H1 (cell line): ENCODE results near the gene CFAP61. TPM values are rescaled to one million over a fixed set of nuclear protein-coding genes. Genes with fewer than 3 reads are reported as not detected.

ENCODE experiments used
- CTCF ChIA-PET: fragments of 300-600 bp; sonication (Branson Sonifier 250); formaldehyde crosslinking; loops from one replicate; lab custom pipeline; 2021; ENCODE audit not compliant: partially characterized antibody; lab: Charles Lee
- POLR2A ChIA-PET: fragments of 300-600 bp; sonication (Branson Sonifier 250); formaldehyde crosslinking; loops from one replicate; lab custom pipeline; 2021; ENCODE audit warnings: inconsistent platforms; ENCODE audit not compliant: partially characterized antibody; lab: Charles Lee
- DNase-seq, 2 experiments: peaks; one replicate each; pipeline versions ENCODE4 v3.0.0 to v3.0.0-alpha.2; 2010 to 2022; ENCODE audit warnings: low spot score in 2 of 2, low read depth in 1 of 2, mixed read lengths in 1 of 2
- FAIRE-seq: peaks from 2 replicates; lab custom pipeline; 2011; peaks lifted over from hg19 to GRCh38; lab: Jason Lieb, UNC
- H2AFZ ChIP-seq: 2 replicates; pipeline ENCODE4 v1.8.1; 2012; ENCODE audit warnings: low read length, inconsistent platforms
- H2AK5ac ChIP-seq: 2 replicates; pipeline ENCODE4 v1.6.1; 2013; ENCODE audit warnings: low read depth, low read length
- H2BK120ac ChIP-seq: replicated peaks from 2 replicates; pipeline ENCODE3; 2013; ENCODE audit warnings: low read depth, low read length, inconsistent platforms
- H2BK12ac ChIP-seq: 2 replicates; pipeline ENCODE4 v1.6.1; 2013; ENCODE audit warnings: low read depth, low read length
- H2BK15ac ChIP-seq: 2 replicates; pipeline ENCODE4 v1.6.1; 2013; ENCODE audit warnings: low read length
- H2BK20ac ChIP-seq: 2 replicates; pipeline ENCODE4 v1.6.1; 2013; ENCODE audit warnings: low read length
- H2BK5ac ChIP-seq: 2 replicates; pipeline ENCODE4 v1.6.1; 2013; ENCODE audit warnings: low read depth, low read length
- H3K14ac ChIP-seq: 2 replicates; pipeline ENCODE4 v1.6.1; 2013; ENCODE audit warnings: inconsistent platforms; ENCODE audit not compliant: insufficient read length
- H3K18ac ChIP-seq: 2 replicates; pipeline ENCODE4 v1.6.1; 2013; ENCODE audit warnings: low read length; ENCODE audit errors: extremely low read depth
- H3K23ac ChIP-seq: 2 replicates; pipeline ENCODE4 v1.6.1; 2013; ENCODE audit warnings: inconsistent platforms; ENCODE audit not compliant: insufficient read length
- H3K23me2 ChIP-seq: 2 replicates; pipeline ENCODE4 v1.6.1; 2013; ENCODE audit warnings: low read depth, low read length
- H3K27ac ChIP-seq: 2 replicates; pipeline ENCODE4 v1.6.1; 2011; ENCODE audit warnings: low read depth, low read length, inconsistent platforms
- H3K27me3 ChIP-seq, 4 experiments: replicated peaks in 1 of 4; 1 replicate in 1 of 4; 2 replicates in 3 of 4; pipeline versions ENCODE4 v1.6.1 to v1.8.1; 2011 to 2013; ENCODE audit warnings: low read length in 3 of 4, mild to moderate bottlenecking in 3 of 4, inconsistent platforms in 2 of 4, mixed read lengths in 2 of 4, moderate library complexity in 1 of 4; ENCODE audit not compliant: control insufficient read depth in 3 of 4, insufficient read depth in 3 of 4; ENCODE audit errors: extremely low read depth in 1 of 4
- H3K36me3 ChIP-seq, 4 experiments: 2 replicates each; pipeline versions ENCODE4 v1.6.1 to v1.8.1; 2011 to 2013; ENCODE audit warnings: mild to moderate bottlenecking in 4 of 4, low read length in 3 of 4, moderate library complexity in 2 of 4, control low read depth in 1 of 4, inconsistent platforms in 1 of 4; ENCODE audit not compliant: insufficient read depth in 4 of 4, control insufficient read depth in 2 of 4
- H3K4ac ChIP-seq: replicated peaks from 2 replicates; pipeline ENCODE3; 2013; ENCODE audit warnings: low read length, low read depth, mixed read lengths, inconsistent platforms; ENCODE audit not compliant: insufficient read length
- H3K4me1 ChIP-seq, 4 experiments: replicated peaks in 1 of 4; 1 replicate in 1 of 4; 2 replicates in 3 of 4; pipeline versions ENCODE4 v1.6.1 to v1.8.1; 2011 to 2013; ENCODE audit warnings: low read length in 3 of 4, inconsistent platforms in 2 of 4, mixed read lengths in 1 of 4; ENCODE audit not compliant: insufficient read depth in 4 of 4, control insufficient read depth in 3 of 4
- H3K4me2 ChIP-seq, 2 experiments: 2 replicates each; pipeline versions ENCODE4 v1.6.1 to v1.8.1; 2011 to 2013; ENCODE audit warnings: low read depth in 2 of 2, low read length in 2 of 2, control low read depth in 1 of 2, inconsistent platforms in 1 of 2, mild to moderate bottlenecking in 1 of 2; ENCODE audit not compliant: insufficient read depth in 1 of 2
- H3K4me3 ChIP-seq, 4 experiments: fragments of 200-600, 300-600 bp in 1 of 4; sonication (generic), shearing (Covaris generic), sonication (Bioruptor Twin) in 1 of 4; 2 replicates each; pipeline versions ENCODE4 v1.5.1 to v1.8.1; 2011 to 2016; ENCODE audit warnings: low read length in 4 of 4, low read depth in 3 of 4, control low read depth in 2 of 4, inconsistent platforms in 2 of 4, mild to moderate bottlenecking in 2 of 4, mixed read lengths in 1 of 4, moderate library complexity in 1 of 4; ENCODE audit not compliant: insufficient read depth in 2 of 4; ENCODE audit errors: extremely low read depth in 1 of 4
- H3K56ac ChIP-seq: replicated peaks from 2 replicates; pipeline ENCODE3; 2013; ENCODE audit warnings: low read depth, mild to moderate bottlenecking, mixed read lengths, low read length, inconsistent platforms; ENCODE audit not compliant: insufficient read length
- H3K79me1 ChIP-seq: 2 replicates; pipeline ENCODE4 v1.6.1; 2013; ENCODE audit warnings: low read depth, low read length, control low read depth
- H3K79me2 ChIP-seq, 2 experiments: 2 replicates each; pipeline versions ENCODE4 v1.6.1 to v1.8.1; 2012 to 2013; ENCODE audit warnings: low read length in 2 of 2, mild to moderate bottlenecking in 2 of 2, inconsistent platforms in 1 of 2; ENCODE audit not compliant: insufficient read depth in 2 of 2, control insufficient read depth in 1 of 2
- H3K9ac ChIP-seq, 4 experiments: replicated peaks in 1 of 4; 1 replicate in 1 of 4; 2 replicates in 3 of 4; pipeline versions ENCODE4 v1.6.1 to v1.8.1; 2011 to 2013; ENCODE audit warnings: low read depth in 3 of 4, low read length in 3 of 4, control low read depth in 2 of 4, mild to moderate bottlenecking in 2 of 4, moderate library complexity in 2 of 4, inconsistent platforms in 1 of 4; ENCODE audit errors: extremely low read depth in 1 of 4
- H3K9me3 ChIP-seq, 2 experiments: 2 replicates each; pipeline versions ENCODE4 v1.6.1 to v1.8.1; 2012 to 2013; ENCODE audit warnings: mild to moderate bottlenecking in 2 of 2, moderate library complexity in 2 of 2, control low read depth in 1 of 2, inconsistent platforms in 1 of 2, low read depth in 1 of 2, low read length in 1 of 2, mixed read lengths in 1 of 2; ENCODE audit not compliant: insufficient read depth in 2 of 2
- H4K20me1 ChIP-seq, 2 experiments: replicated peaks in 1 of 2; 2 replicates each; pipeline versions ENCODE3 to v1.8.1; 2011 to 2013; ENCODE audit warnings: inconsistent platforms in 2 of 2, low read length in 2 of 2, mild to moderate bottlenecking in 1 of 2; ENCODE audit not compliant: insufficient read depth in 2 of 2, control insufficient read depth in 1 of 2
- H4K5ac ChIP-seq: 2 replicates; pipeline ENCODE4 v1.6.1; 2013; ENCODE audit warnings: low read length, low read depth, mixed read lengths, inconsistent platforms; ENCODE audit not compliant: insufficient read length
- H4K8ac ChIP-seq: 2 replicates; pipeline ENCODE4 v1.8.0; 2013; ENCODE audit warnings: mild to moderate bottlenecking, moderate library complexity, low read length, inconsistent platforms; ENCODE audit not compliant: insufficient read depth; ENCODE audit errors: extremely low read depth
- H4K91ac ChIP-seq: replicated peaks from 2 replicates; pipeline ENCODE3; 2013; ENCODE audit warnings: low read length, mixed read lengths, inconsistent platforms; ENCODE audit not compliant: insufficient read length
- ASH2L ChIP-seq: fragments of 200-600, 300-600 bp; sonication (generic); IDR thresholded peaks from one replicate; pipeline ENCODE4 v1.7.1; 2017; ENCODE audit warnings: low read length
- CHD1 ChIP-seq: IDR thresholded peaks from 2 replicates; pipeline ENCODE4 v1.6.1; 2012; ENCODE audit warnings: low read depth, low read length, improper control_type of control experiment
- EP300 ChIP-seq, 2 experiments: IDR thresholded peaks; 1 replicate in 1 of 2; 2 replicates in 1 of 2; pipeline ENCODE4 v1.6.1; 2011 to 2012; ENCODE audit warnings: low read depth in 2 of 2, low read length in 2 of 2, mild to moderate bottlenecking in 2 of 2, borderline replicate concordance in 1 of 2, inconsistent platforms in 1 of 2, moderate library complexity in 1 of 2
- KDM1A ChIP-seq: fragments of 200-600, 300-600 bp; sonication (generic); IDR thresholded peaks from 2 replicates; pipeline ENCODE4 v1.7.1; 2016; ENCODE audit warnings: mild to moderate bottlenecking, low read length, borderline replicate concordance
- KDM5A ChIP-seq: fragments of 200-600 bp; IDR thresholded peaks from 2 replicates; pipeline ENCODE4 v1.7.1; 2012; ENCODE audit warnings: mild to moderate bottlenecking, low read length, inconsistent platforms, mixed read lengths
- RAD21 ChIP-seq, 2 experiments: IDR thresholded peaks in 1 of 2; conservative IDR thresholded peaks in 1 of 2; 2 replicates each; pipeline ENCODE4 v1.6.1; 2011; ENCODE audit warnings: low read depth in 2 of 2, low read length in 2 of 2, improper control_type of control experiment in 1 of 2, inconsistent platforms in 1 of 2, mild to moderate bottlenecking in 1 of 2, moderate library complexity in 1 of 2
- RNF2 ChIP-seq: fragments of 200-900, 300-1000 bp; sonication (generic); IDR thresholded peaks from 2 replicates; pipeline ENCODE4 v1.7.1; 2016; ENCODE audit warnings: borderline replicate concordance, low read depth, mild to moderate bottlenecking, antibody characterized with exemption, low read length; ENCODE audit not compliant: poor library complexity, severe bottlenecking; ENCODE audit errors: missing control alignments
- SIX5 ChIP-seq: IDR thresholded peaks from 2 replicates; pipeline ENCODE4 v1.6.1; 2011; ENCODE audit warnings: mild to moderate bottlenecking, low read depth, low read length
- TCF12 ChIP-seq: IDR thresholded peaks from 2 replicates; pipeline ENCODE4 v1.6.1; 2011; ENCODE audit warnings: low read depth, mild to moderate bottlenecking, low read length
- WGBS, 2 experiments: shearing (Covaris generic) in 1 of 2; methylation state at CpG; one replicate each; pipeline versions ENCODE4 v1.1.6 to v1.1.7; 2013 to 2015; ENCODE audit warnings: low lambda C conversion rate in 2 of 2, mixed read lengths in 2 of 2, inconsistent platforms in 1 of 2, low coverage in 1 of 2, missing lambda C conversion rate in 1 of 2; ENCODE audit not compliant: insufficient replicate concordance in 2 of 2, insufficient coverage in 1 of 2, insufficient read length in 1 of 2; ENCODE audit errors: extremely low coverage in 1 of 2, missing lambda C conversion rate in 1 of 2; 5-methylcytosine and 5-hydroxymethylcytosine counted together
- polyA plus RNA-seq, 7 experiments: library from polyadenylated mRNA; depleted of rRNA in 3 of 7; stranded (reverse) in 5 of 7; unstranded in 2 of 7; fragments of >200 nt in 5 of 7; fragments of 200-250 nt in 2 of 7; gene quantifications; 1 replicate in 5 of 7; 2 replicates in 1 of 7; 4 replicates in 1 of 7; pipeline versions ENCODE4 v1.2.1 to v1.2.3, GENCODE V29; 2011 to 2013; ENCODE audit warnings: missing spikeins in 2 of 7, mixed read lengths in 2 of 7
- total RNA-seq: library from RNA; stranded (reverse); fragmentation: NEBNext Ultra II Directional; extraction: Animal tissue kit (Norgen Biotek cat#: 25700); gene quantifications from 2 replicates; pipeline ENCODE4 v1.2.1, GENCODE V29; 2021
- TF ChIP-seq, protein P1 (sequence below): IDR thresholded peaks from 2 replicates; pipeline ENCODE4 v1.6.1; 2011; ENCODE audit warnings: low read depth, mild to moderate bottlenecking, low read length; ENCODE audit not compliant: insufficient read depth
- TF ChIP-seq, protein P2 (sequence below): IDR thresholded peaks from 2 replicates; pipeline ENCODE4 v1.6.1; 2012; ENCODE audit warnings: inconsistent platforms

Gene CFAP61
- total and polyA plus RNA-seq, 2 of the 8 experiments (the other 6 are each of a cell fraction or from before 2014, with no cell fraction given): 0.29 to 0.61 TPM

- no peak overlapping the region for H3K23ac ChIP-seq
- H3K4me1 ChIP-seq: peaks cover 0 to 3% (median under 1%) of the 10 kb centered on the region in 4 experiments; a peak in 2 of 7 replicates
- no peak overlapping the region for H2AK5ac ChIP-seq
- no peaks in the 10 kb centered on the region for H3K79me2 ChIP-seq
- 88% methylated on average over 1 of the region's 1 CpG; no CpG with 5 or more reads in 1 of the 2 experiments for WGBS, 2 experiments
- H3K23me2 ChIP-seq: no peaks in the 10 kb centered on the region
- no peak for DNase-seq
- no peak overlapping the region for H3K18ac ChIP-seq
- no peak overlapping the region for H2BK15ac ChIP-seq
- H3K9ac ChIP-seq: no peak overlapping the region
- H2BK20ac ChIP-seq: no peak overlapping the region
- H3K79me1 ChIP-seq: no peaks in the 10 kb centered on the region
- FAIRE-seq: no peak
- H3K4me2 ChIP-seq: no peak overlapping the region
- H3K9me3 ChIP-seq: peaks cover 0 to 3% of the 10 kb centered on the region in 2 experiments; a peak in 1 of 4 replicates
- H2BK5ac ChIP-seq: no peak overlapping the region
- H4K8ac ChIP-seq: no peak overlapping the region
- H4K20me1 ChIP-seq: no peaks in the 10 kb centered on the region
- no peak overlapping the region for H2AFZ ChIP-seq
- H3K36me3 ChIP-seq: no peaks in the 10 kb centered on the region
- no peak overlapping the region for H3K4me3 ChIP-seq
- H4K91ac ChIP-seq: no peak overlapping the region
- no peak overlapping the region for H4K5ac ChIP-seq
- no peak overlapping the region for H3K14ac ChIP-seq
- no peak overlapping the region for H3K4ac ChIP-seq
- H3K56ac ChIP-seq: no peak overlapping the region
- ChIA-PET CTCF (no interaction called here), POLR2A (no interaction called here)
- H2BK12ac ChIP-seq: no peak overlapping the region
- H2BK120ac ChIP-seq: no peak overlapping the region
- H3K27me3 ChIP-seq: no peaks in the 10 kb centered on the region
- no peak overlapping the region for H3K27ac ChIP-seq
- no peak for TF ChIP-seq SIX5
- no peak for TF ChIP-seq EP300 (IDR thresholded peaks at IDR 0.05; ENCODE audit: borderline replicate concordance in 1 of 2, low read depth in 2 of 2, low read length in 2 of 2)
- TF ChIP-seq TCF12: no peak
- no peak for TF ChIP-seq KDM1A
- no peak for TF ChIP-seq KDM5A
- TF ChIP-seq, protein P1, sequence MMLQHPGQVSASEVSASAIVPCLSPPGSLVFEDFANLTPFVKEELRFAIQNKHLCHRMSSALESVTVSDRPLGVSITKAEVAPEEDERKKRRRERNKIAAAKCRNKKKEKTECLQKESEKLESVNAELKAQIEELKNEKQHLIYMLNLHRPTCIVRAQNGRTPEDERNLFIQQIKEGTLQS: no peak
- TF ChIP-seq, protein P2, sequence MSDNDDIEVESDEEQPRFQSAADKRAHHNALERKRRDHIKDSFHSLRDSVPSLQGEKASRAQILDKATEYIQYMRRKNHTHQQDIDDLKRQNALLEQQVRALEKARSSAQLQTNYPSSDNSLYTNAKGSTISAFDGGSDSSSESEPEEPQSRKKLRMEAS: no peak
- TF ChIP-seq RNF2: no peak
- TF ChIP-seq CHD1: no peak
- no peak for TF ChIP-seq ASH2L
- TF ChIP-seq RAD21 (IDR thresholded peaks at IDR 0.05 in 1 of 2, conservative IDR thresholded peaks at IDR 0.05 in 1 of 2; ENCODE audit: low read depth in 2 of 2, low read length in 2 of 2): no peak
These were observed 82.7 kb downstream of the CFAP61 start for GRCh38 chr20:20134941-20135575.
